GM10266 (cell line): Measurements from ENCODE around the gene LIFR.

ENCODE experiments used
- DNase-seq: peaks from one replicate; pipeline ENCODE4 v3.0.0; 2012; ENCODE audit errors: extremely low spot score
- TF ChIP-seq, protein P1 (sequence below): IDR thresholded peaks from 2 replicates; pipeline ENCODE4 v1.5.1; 2012; ENCODE audit warnings: mild to moderate bottlenecking, low read depth; ENCODE audit not compliant: control insufficient read depth, insufficient read depth; ENCODE audit errors: missing control alignments

LIFR gene

GRCh38 chr5:38438757-38439156, 117.7 kb downstream of the LIFR start:
- no peak for DNase-seq
- TF ChIP-seq, protein P1, sequence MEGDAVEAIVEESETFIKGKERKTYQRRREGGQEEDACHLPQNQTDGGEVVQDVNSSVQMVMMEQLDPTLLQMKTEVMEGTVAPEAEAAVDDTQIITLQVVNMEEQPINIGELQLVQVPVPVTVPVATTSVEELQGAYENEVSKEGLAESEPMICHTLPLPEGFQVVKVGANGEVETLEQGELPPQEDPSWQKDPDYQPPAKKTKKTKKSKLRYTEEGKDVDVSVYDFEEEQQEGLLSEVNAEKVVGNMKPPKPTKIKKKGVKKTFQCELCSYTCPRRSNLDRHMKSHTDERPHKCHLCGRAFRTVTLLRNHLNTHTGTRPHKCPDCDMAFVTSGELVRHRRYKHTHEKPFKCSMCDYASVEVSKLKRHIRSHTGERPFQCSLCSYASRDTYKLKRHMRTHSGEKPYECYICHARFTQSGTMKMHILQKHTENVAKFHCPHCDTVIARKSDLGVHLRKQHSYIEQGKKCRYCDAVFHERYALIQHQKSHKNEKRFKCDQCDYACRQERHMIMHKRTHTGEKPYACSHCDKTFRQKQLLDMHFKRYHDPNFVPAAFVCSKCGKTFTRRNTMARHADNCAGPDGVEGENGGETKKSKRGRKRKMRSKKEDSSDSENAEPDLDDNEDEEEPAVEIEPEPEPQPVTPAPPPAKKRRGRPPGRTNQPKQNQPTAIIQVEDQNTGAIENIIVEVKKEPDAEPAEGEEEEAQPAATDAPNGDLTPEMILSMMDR, result no peak

DNA sequence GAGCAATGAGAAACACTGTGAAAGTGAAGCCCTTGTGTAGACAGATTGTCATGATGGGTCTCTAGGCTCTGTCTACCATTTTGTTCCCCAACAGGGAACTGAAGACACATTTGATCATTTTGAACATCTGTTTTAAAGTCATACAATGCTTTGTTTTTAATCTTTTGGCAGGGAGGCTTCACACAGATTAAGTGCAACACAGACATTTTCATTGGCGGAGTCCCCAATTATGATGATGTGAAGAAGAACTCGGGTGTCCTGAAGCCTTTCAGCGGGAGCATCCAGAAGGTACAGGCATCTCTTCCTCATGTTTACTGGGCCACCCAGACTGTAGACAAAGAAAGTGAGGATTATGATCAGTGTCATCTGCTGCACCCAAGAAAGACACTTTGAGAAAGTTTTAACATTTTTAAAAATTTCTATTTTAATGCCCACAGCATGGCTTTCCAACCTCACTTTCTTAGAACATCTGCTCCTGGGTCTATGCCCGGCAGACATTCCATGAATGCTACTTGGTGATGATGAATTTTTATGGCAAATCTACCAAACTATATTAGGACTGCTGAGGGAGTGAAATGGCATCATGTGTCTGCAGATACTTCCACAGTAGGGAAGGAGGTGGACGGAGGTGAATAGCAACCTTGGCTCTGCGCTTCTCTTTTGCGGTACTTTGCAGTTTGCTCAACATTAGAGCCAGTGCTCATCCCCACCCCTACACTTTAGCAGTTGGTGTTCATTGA, 121.3 kb downstream of the LIFR start:
- TF ChIP-seq, protein P1, result no peak
- DNase-seq, result no peak

GRCh38 chr5:38433160-38433861, 123.1 kb downstream of the LIFR start:
- DNase-seq, result no peak

DNA sequence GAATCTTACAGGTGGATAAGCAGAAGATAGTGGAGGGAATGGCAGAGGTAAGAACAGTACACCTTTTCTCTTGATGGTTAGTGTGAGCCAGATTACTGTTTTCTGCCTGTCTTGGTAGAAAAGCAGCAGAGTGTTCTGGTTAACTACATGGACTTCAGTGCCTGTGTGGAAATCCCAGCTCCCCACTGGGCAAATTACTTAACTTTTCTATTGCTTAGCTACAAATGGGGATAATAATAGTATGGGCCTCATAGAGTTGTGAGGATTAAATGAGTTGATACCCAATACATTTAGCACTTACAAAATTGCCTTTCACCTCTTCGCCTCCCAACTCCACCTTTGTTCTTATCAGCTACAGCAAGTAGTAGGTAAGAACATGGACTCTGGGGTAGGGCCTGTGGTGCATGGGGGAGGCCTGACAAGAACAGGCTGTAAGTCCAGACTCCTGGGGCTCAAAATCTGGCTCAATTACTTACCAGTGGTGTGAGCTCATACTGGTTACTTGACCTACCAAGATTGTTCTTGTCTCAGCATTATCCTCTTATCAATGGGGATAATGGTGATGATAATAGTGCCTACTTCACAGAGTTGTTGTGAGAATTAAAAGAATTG, 125.1 kb downstream of the LIFR start:
- DNase-seq, result no peak
- TF ChIP-seq, protein P1, result no peak

More at GRCh38 chr5:38433160-38433861, 123.1 kb downstream of the LIFR start:
- TF ChIP-seq, protein P1, result no peak

DNA sequence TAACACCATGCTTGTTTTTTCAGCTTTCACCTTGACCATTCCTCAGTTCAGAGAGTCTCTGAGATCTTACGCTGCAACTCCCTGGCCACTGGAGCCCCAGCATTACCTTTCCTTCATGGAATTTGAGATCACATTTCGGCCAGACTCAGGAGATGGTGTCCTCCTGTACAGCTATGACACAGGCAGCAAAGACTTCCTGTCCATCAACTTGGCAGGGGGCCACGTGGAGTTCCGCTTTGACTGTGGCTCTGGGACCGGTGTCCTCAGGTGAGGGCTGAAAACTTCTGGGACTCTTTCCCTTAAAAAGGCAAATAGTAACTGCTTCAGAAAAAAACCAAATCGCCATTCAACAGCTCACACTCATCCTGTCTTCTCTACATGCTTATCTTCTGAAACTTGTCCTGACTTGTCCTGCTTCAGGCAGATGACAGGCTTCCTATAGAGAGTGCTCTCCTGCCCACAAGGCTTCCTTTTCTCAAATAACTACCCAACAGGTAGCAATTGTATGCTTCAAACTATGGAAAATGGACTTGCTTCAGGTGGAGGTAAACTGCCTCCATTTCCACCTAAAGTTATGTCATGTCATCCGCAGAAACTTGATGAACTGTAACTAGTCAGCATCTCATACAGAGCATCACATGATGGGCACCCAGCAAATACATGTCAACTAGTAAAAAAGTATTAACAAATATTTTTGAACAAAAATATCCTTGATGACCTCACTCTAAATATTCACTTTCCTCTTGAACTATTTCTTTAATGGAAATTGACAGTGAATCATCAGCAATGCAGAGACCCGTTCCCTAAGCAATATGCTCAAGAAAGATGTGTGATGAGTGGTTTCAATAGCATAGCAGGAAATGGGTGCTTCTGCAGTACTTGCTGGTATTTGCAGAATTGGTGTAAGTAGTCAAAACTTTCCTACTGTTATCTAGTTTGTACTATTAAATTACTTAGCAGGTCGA, 129.2 kb downstream of the LIFR start:
- TF ChIP-seq, protein P1, result no peak
- DNase-seq, result no peak

DNA sequence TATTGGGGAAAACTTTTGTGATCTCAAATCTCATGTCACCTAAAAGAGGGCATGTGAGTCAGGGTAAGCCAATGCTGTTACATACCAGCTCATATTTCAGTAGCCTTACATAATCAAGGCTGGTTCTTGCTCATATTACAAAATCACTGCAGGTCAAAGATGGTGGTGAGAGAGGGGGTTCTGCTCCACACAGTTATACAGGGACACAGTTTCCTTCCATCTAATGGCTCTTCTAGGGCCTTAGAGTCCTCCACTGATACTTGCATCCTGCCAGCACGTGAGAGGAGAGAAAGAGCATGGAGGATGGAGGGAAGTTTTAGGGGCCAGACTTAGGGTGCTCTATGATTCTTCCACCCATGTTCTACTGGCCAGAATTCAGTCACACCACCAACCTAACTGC, 130.0 kb downstream of the LIFR start:
- no peak for DNase-seq
- TF ChIP-seq, protein P1, result no peak
